A549 (cell line): ENCODE results near the gene BSDC1. TPM values are rescaled to one million over a fixed set of nuclear protein-coding genes. Genes with fewer than 3 reads are reported as not detected.

Experiments
- ATAC-seq, 2 experiments: fragments of 200-7000 bp in 1 of 2; fragments of >200 bp in 1 of 2; cut with Nextera tagmentation in 1 of 2; cut with Tn5 transposase in 1 of 2; 3 replicates each; pipeline versions ENCODE4 v1.8.0 to v1.9.1; 2018 to 2020; ENCODE audit warnings: mild to moderate bottlenecking in 1 of 2, moderate library complexity in 1 of 2
- CTCF ChIA-PET: fragments of 300-600 bp; sonication (Branson Sonifier 250); formaldehyde crosslinking; extraction: SDS; loops from one replicate; lab custom pipeline; 2021; ENCODE audit warnings: antibody characterized with exemption, inconsistent platforms; lab: Yijun Ruan, JAX
- POLR2A ChIA-PET: fragments of 350-600 bp; formaldehyde crosslinking; extraction: SDS; loops from one replicate; lab custom pipeline; 2021; ENCODE audit warnings: antibody characterized with exemption, inconsistent platforms; lab: Yijun Ruan, JAX
- DNase-seq, 2 experiments: peaks; one replicate each; pipeline versions ENCODE4 v3.0.0 to v3.0.0-alpha.2; 2011 to 2016; ENCODE audit warnings: low read depth in 1 of 2, low spot score in 1 of 2
- FAIRE-seq: peaks from 2 replicates; lab custom pipeline; 2011; peaks lifted over from hg19 to GRCh38; lab: Jason Lieb, UNC
- H3K27ac ChIP-seq, 2 experiments: fragments of >200 bp; sonication (Bioruptor Twin); formaldehyde crosslinking; 3 replicates each; pipeline ENCODE4 v1.5.1; 2016 to 2017
- H3K4me1 ChIP-seq: fragments of >200 bp; sonication (Bioruptor Twin); formaldehyde crosslinking; 3 replicates; pipeline ENCODE4 v1.6.1; 2016
- H3K4me2 ChIP-seq: fragments of >200 bp; sonication (Bioruptor Twin); formaldehyde crosslinking; 3 replicates; pipeline ENCODE4 v1.6.1; 2016
- H3K4me3 ChIP-seq: fragments of >200 bp; sonication (Bioruptor Twin); formaldehyde crosslinking; 3 replicates; pipeline ENCODE4 v1.5.1; 2016
- H3K9me3 ChIP-seq: fragments of >200 bp; sonication (Bioruptor Twin); formaldehyde crosslinking; 3 replicates; pipeline ENCODE4 v1.6.1; 2016
- BCL3 ChIP-seq: fragments of >200 bp; sonication (Bioruptor Twin); formaldehyde crosslinking; IDR thresholded peaks from 3 replicates; pipeline ENCODE4 v1.6.1; 2016
- CEBPB ChIP-seq, 2 experiments: fragments of >200 bp in 1 of 2; sonication (Bioruptor Twin) in 1 of 2; formaldehyde crosslinking in 1 of 2; IDR thresholded peaks; 2 replicates each; pipeline ENCODE4 v1.6.1; 2012 to 2016
- CHD2 ChIP-seq: fragments of 150-350 bp; IDR thresholded peaks from 2 replicates; pipeline ENCODE4 v1.6.1; 2014; ENCODE audit warnings: low read length; ENCODE audit not compliant: partially characterized antibody
- E2F6 ChIP-seq: IDR thresholded peaks from 2 replicates; pipeline ENCODE4 v1.6.1; 2012; ENCODE audit warnings: low read depth, borderline replicate concordance
- EHMT2 ChIP-seq: fragments of 200-600 bp; sonication (generic); IDR thresholded peaks from 2 replicates; pipeline ENCODE4 v1.6.1; 2016; ENCODE audit warnings: antibody characterized with exemption, low read depth, mild to moderate bottlenecking, moderate library complexity
- ELK1 ChIP-seq: fragments of 150-350 bp; IDR thresholded peaks from 2 replicates; pipeline ENCODE4 v1.6.1; 2014; ENCODE audit warnings: low read depth, mild to moderate bottlenecking, low read length
- EP300 ChIP-seq, 2 experiments: fragments of >200 bp; sonication (Bioruptor Twin); formaldehyde crosslinking; IDR thresholded peaks; 2 replicates in 1 of 2; 3 replicates in 1 of 2; pipeline ENCODE4 v1.6.1; 2016 to 2017
- GATA3 ChIP-seq: IDR thresholded peaks from 2 replicates; pipeline ENCODE4 v1.6.1; 2012; ENCODE audit warnings: borderline replicate concordance
- HDAC2 ChIP-seq: fragments of 200-600 bp; sonication (generic); IDR thresholded peaks from 2 replicates; pipeline ENCODE4 v1.6.1; 2016
- HOXB13 ChIP-seq: fragments of 250-450 bp; sonication (Bioruptor Pico); IDR thresholded peaks from 2 replicates; pipeline ENCODE4 v1.5.0; 2020; ENCODE audit warnings: low read depth, mild to moderate bottlenecking, moderate library complexity
- JUN ChIP-seq, 2 experiments: fragments of >200 bp; sonication (Bioruptor Twin); formaldehyde crosslinking; IDR thresholded peaks; 2 replicates in 1 of 2; 3 replicates in 1 of 2; pipeline ENCODE4 v1.6.1; 2016 to 2017
- MAFK ChIP-seq: fragments of 450-650 bp; IDR thresholded peaks from 2 replicates; pipeline ENCODE4 v1.6.1; 2014; ENCODE audit not compliant: partially characterized antibody
- MAX ChIP-seq: IDR thresholded peaks from 2 replicates; pipeline ENCODE4 v1.6.1; 2012
- MAZ ChIP-seq: fragments of 150-350 bp; IDR thresholded peaks from 2 replicates; pipeline ENCODE4 v1.6.1; 2014; ENCODE audit warnings: antibody characterized with exemption, low read depth, low read length, borderline replicate concordance
- PHF8 ChIP-seq: fragments of 200-600 bp; sonication (generic); IDR thresholded peaks from 2 replicates; pipeline ENCODE4 v1.6.1; 2016; ENCODE audit warnings: low read depth, mild to moderate bottlenecking, antibody characterized with exemption, moderate library complexity, borderline replicate concordance
- REST ChIP-seq: fragments of 200-600 bp; sonication (generic); IDR thresholded peaks from 2 replicates; pipeline ENCODE4 v1.6.1; 2016; ENCODE audit warnings: antibody characterized with exemption, mild to moderate bottlenecking, moderate library complexity
- RNF2 ChIP-seq: fragments of 200-600 bp; sonication (generic); IDR thresholded peaks from 2 replicates; pipeline ENCODE4 v1.6.1; 2016; ENCODE audit warnings: low read depth, mild to moderate bottlenecking, antibody characterized with exemption, moderate library complexity, borderline replicate concordance
- SMC3 ChIP-seq: fragments of >200 bp; sonication (Bioruptor Twin); formaldehyde crosslinking; IDR thresholded peaks from 3 replicates; pipeline ENCODE4 v1.6.1; 2018; ENCODE audit warnings: inconsistent platforms
- TFCP2L1 ChIP-seq: fragments of 250-450 bp; sonication (Bioruptor Pico); IDR thresholded peaks from 2 replicates; pipeline ENCODE4 v1.5.0; 2021; ENCODE audit warnings: mild to moderate bottlenecking
- USF2 ChIP-seq: fragments of 450-650 bp; IDR thresholded peaks from 2 replicates; pipeline ENCODE4 v1.6.1; 2014; ENCODE audit warnings: antibody characterized with exemption
- ZFP36 ChIP-seq: fragments of 450-650 bp; IDR thresholded peaks from 2 replicates; pipeline ENCODE4 v1.6.1; 2014; ENCODE audit warnings: borderline replicate concordance; ENCODE audit not compliant: partially characterized antibody
- WGBS: methylation state at CpG from one replicate; pipeline ENCODE4 v1.1.6; 2017; ENCODE audit errors: missing lambda C conversion rate; 5-methylcytosine and 5-hydroxymethylcytosine counted together
- polyA plus RNA-seq, 4 experiments: library from polyadenylated mRNA; depleted of rRNA in 3 of 4; stranded (reverse); fragments of >200 nt; fragmentation: RNase III in 1 of 4; extraction: RNeasy Plus Mini Kit Qiagen cat#74134 plus additional on column Dnase treatment in 1 of 4; gene quantifications; 2 replicates in 3 of 4; 3 replicates in 1 of 4; pipeline ENCODE4 v1.2.3, GENCODE V29; 2011 to 2017

The BSDC1 gene
- polyA plus RNA-seq, 2 of the 4 experiments (the other 2 are of a cell fraction) = 19.9 to 22.7 TPM

- H3K4me3 ChIP-seq = no peak overlapping the region
- H3K27ac ChIP-seq = no peak overlapping the region
- TF ChIP-seq PHF8 = no peak
- no peak for TF ChIP-seq USF2
- TF ChIP-seq CEBPB (IDR thresholded peaks at IDR 0.05) = no peak
- peak; percentile 49 for TF ChIP-seq ZFP36
- no peak for TF ChIP-seq SMC3
- no peak for TF ChIP-seq REST
- FAIRE-seq = no peak
- DNase-seq = no peak
- ChIA-PET POLR2A (interaction anchor here (1.2 to 2.0 kb wide), 2 partner anchors 8 to 65 kb away, joined by 4 to 7 read pairs; partner anchors contain the start of gene BSDC1), CTCF (interaction anchor here (1.5 to 5.3 kb wide), 2 partner anchors 15 to 115 kb away, joined by 3 to 20 read pairs; no protein-coding TSS in a partner anchor)
- ATAC-seq = no peak
- H3K9me3 ChIP-seq = no peaks in the 10 kb centered on the region
- 87% methylated on average over 4 of the region's 4 CpGs for WGBS
- H3K4me2 ChIP-seq = no peak overlapping the region
- peaks cover 28% of the 10 kb centered on the region for H3K4me1 ChIP-seq
Observed at GRCh38 chr1:32329931-32330466, 64.2 kb downstream of the BSDC1 start.

GRCh38 chr1:32327204-32327603 is 67.0 kb downstream of the BSDC1 start:
- no peak for ATAC-seq

GRCh38 chr1:32321712-32322291 is 72.4 kb downstream of the BSDC1 start:
- peaks cover 31% of the 10 kb centered on the region for H3K4me1 ChIP-seq
- H3K4me3 ChIP-seq = 0 out of 3 replicates have a peak overlapping the region, but pooled peaks have one; percentile 9
- TF ChIP-seq HOXB13 (CRISPR knock-in tag) = no peak
- no peak for TF ChIP-seq ELK1
- TF ChIP-seq E2F6 = peak; percentile 28; the same call in 1 of the 2 replicates
- no peak for TF ChIP-seq HDAC2
- TF ChIP-seq USF2 = no peak
- no peak for TF ChIP-seq EHMT2
- peak in 1 of 2 experiments; percentile 12; a peak in 1 of 4 replicates for TF ChIP-seq CEBPB (IDR thresholded peaks at IDR 0.05)
- TF ChIP-seq ZFP36 = peak; percentile 85
- peak; percentile 58 to 65; a peak in 2 of 5 replicates for TF ChIP-seq JUN (IDR thresholded peaks at IDR 0.05)
- no peak for TF ChIP-seq CHD2
- TF ChIP-seq BCL3 = 0 out of 3 replicates have a peak, but pooled peaks have one; percentile 44
- TF ChIP-seq MAX = peak; percentile 87
- no peak; the same call in 1 of the 2 replicates for TF ChIP-seq GATA3
- no peak for TF ChIP-seq RNF2
- no peak for TF ChIP-seq TFCP2L1 (CRISPR knock-in tag)
- TF ChIP-seq MAFK = no peak
- TF ChIP-seq MAZ = no peak
- ATAC-seq = peak; percentile 97 to 98
- ChIA-PET CTCF (interaction anchor here (0.6 to 1.7 kb wide), 7 partner anchors 10 to 687 kb away, joined by 3 to 7 read pairs (median 5); no protein-coding TSS in a partner anchor), POLR2A (interaction anchor here (0.6 to 2.8 kb wide), 4 partner anchors 9 to 116 kb away, joined by 4 to 20 read pairs (median 6); partner anchors contain the start of genes IQCC and MARCKSL1)
- no peaks in the 10 kb centered on the region for H3K9me3 ChIP-seq
- 2% methylated on average over 5 of the region's 5 CpGs for WGBS
- peak; percentile 42 to 88 for DNase-seq
- H3K4me2 ChIP-seq = peak overlapping the region; percentile 89
- no peak for FAIRE-seq
- H3K27ac ChIP-seq = peak overlapping the region; percentile 87 to 90

More at GRCh38 chr1:32327204-32327603, 67.0 kb downstream of the BSDC1 start:
- CTCF ChIA-PET = interaction anchor here (0.9 kb wide), 1 partner anchor 112 kb away, joined by 4 read pairs; no protein-coding TSS in a partner anchor
- 100% methylated on average over 8 of the region's 11 CpGs for WGBS
- Histone ChIP-seq H3K4me1 (peaks cover 20% of the 10 kb centered on the region), H3K9me3 (no peaks in the 10 kb centered on the region), H3K4me3 (no peak overlapping the region)
- TF ChIP-seq EP300 (IDR thresholded peaks at IDR 0.05) = no peak
- TF ChIP-seq, all 56 proteins: peak for 0
- POLR2A ChIA-PET = no interaction called here
- no peak for DNase-seq
- H3K4me2 ChIP-seq = no peak overlapping the region
- H3K27ac ChIP-seq = no peak overlapping the region
- no peak for FAIRE-seq
